ENCODE data around the gene ZNF385D.

The ZNF385D gene

GRCh38 chr3:21665444-21666100, 85.4 kb downstream of the ZNF385D start:
- Histone ChIP-seq H3K27ac (ENCODE audit: low read length) (no peak overlapping the region), H3K4me3 (ENCODE audit: low read depth in 1 of 2, low read length in 2 of 2) (no peak overlapping the region), H2AFZ (ENCODE audit: low read depth, low read length) (no peak overlapping the region), H3K36me3 (ENCODE audit: insufficient read depth, low read length) (no peaks in the 10 kb centered on the region), H3K9me3 (ENCODE audit: insufficient read depth, low read length, severe bottlenecking) (no peaks in the 10 kb centered on the region), H3K27me3 (ENCODE audit: insufficient read depth, low read length, poor library complexity) (no peaks in the 10 kb centered on the region), H3K4me2 (ENCODE audit: insufficient read depth, low read length) (no peak overlapping the region), H3K79me2 (ENCODE audit: insufficient read depth, low read length) (no peaks in the 10 kb centered on the region), H4K20me1 (ENCODE audit: insufficient read depth, low read length) (no peaks in the 10 kb centered on the region), H3K9ac (ENCODE audit: low read depth, low read length) (no peak overlapping the region), H3K4me1 (ENCODE audit: insufficient read depth, low read length) (no peaks in the 10 kb centered on the region)
- ATAC-seq (ENCODE audit: insufficient read depth, low read depth), result no peak
- DNase-seq, result no peak
- TF ChIP-seq EZH2 (IDR thresholded peaks at IDR 0.05; ENCODE audit: borderline replicate concordance, low read depth, low read length, severe bottlenecking), result no peak
- TF ChIP-seq CTCF (IDR thresholded peaks at IDR 0.05; ENCODE audit: borderline replicate concordance, extremely low read depth, low read length, poor library complexity, severe bottlenecking), result no peak

- DNase-seq (no peak), ATAC-seq (ENCODE audit: insufficient read depth, low read depth) (no peak)
- TF ChIP-seq EZH2 (IDR thresholded peaks at IDR 0.05; ENCODE audit: borderline replicate concordance, low read depth, low read length, severe bottlenecking), result no peak
- TF ChIP-seq CTCF (IDR thresholded peaks at IDR 0.05; ENCODE audit: borderline replicate concordance, extremely low read depth, low read length, poor library complexity, severe bottlenecking), result no peak
Measured at GRCh38 chr3:21664996-21665395, 86.0 kb downstream of the ZNF385D start.

GRCh38 chr3:21662403-21662802, 88.6 kb downstream of the ZNF385D start:
- Histone ChIP-seq H3K36me3 (ENCODE audit: insufficient read depth, low read length) (no peaks in the 10 kb centered on the region), H2AFZ (ENCODE audit: low read depth, low read length) (no peak overlapping the region), H3K27me3 (ENCODE audit: insufficient read depth, low read length, poor library complexity) (no peaks in the 10 kb centered on the region), H3K27ac (ENCODE audit: low read length) (no peak overlapping the region), H3K4me1 (ENCODE audit: insufficient read depth, low read length) (no peaks in the 10 kb centered on the region), H3K4me2 (ENCODE audit: insufficient read depth, low read length) (no peak overlapping the region), H3K9ac (ENCODE audit: low read depth, low read length) (no peak overlapping the region), H3K9me3 (ENCODE audit: insufficient read depth, low read length, severe bottlenecking) (no peaks in the 10 kb centered on the region), H4K20me1 (ENCODE audit: insufficient read depth, low read length) (no peaks in the 10 kb centered on the region), H3K4me3 (ENCODE audit: low read depth in 1 of 2, low read length in 2 of 2) (no peak overlapping the region), H3K79me2 (ENCODE audit: insufficient read depth, low read length) (no peaks in the 10 kb centered on the region)
- ATAC-seq (ENCODE audit: insufficient read depth, low read depth), result no peak
- no peak for TF ChIP-seq EZH2 (IDR thresholded peaks at IDR 0.05; ENCODE audit: borderline replicate concordance, low read depth, low read length, severe bottlenecking)
- TF ChIP-seq CTCF (IDR thresholded peaks at IDR 0.05; ENCODE audit: borderline replicate concordance, extremely low read depth, low read length, poor library complexity, severe bottlenecking), result no peak
- DNase-seq, result no peak

More at GRCh38 chr3:21664996-21665395, 86.0 kb downstream of the ZNF385D start:
- Histone ChIP-seq H3K27ac (ENCODE audit: low read length) (no peak overlapping the region), H2AFZ (ENCODE audit: low read depth, low read length) (no peak overlapping the region), H3K9me3 (ENCODE audit: insufficient read depth, low read length, severe bottlenecking) (no peaks in the 10 kb centered on the region), H3K4me3 (ENCODE audit: low read depth in 1 of 2, low read length in 2 of 2) (no peak overlapping the region), H3K27me3 (ENCODE audit: insufficient read depth, low read length, poor library complexity) (no peaks in the 10 kb centered on the region), H3K36me3 (ENCODE audit: insufficient read depth, low read length) (no peaks in the 10 kb centered on the region), H3K4me2 (ENCODE audit: insufficient read depth, low read length) (no peak overlapping the region), H3K79me2 (ENCODE audit: insufficient read depth, low read length) (no peaks in the 10 kb centered on the region), H3K9ac (ENCODE audit: low read depth, low read length) (no peak overlapping the region), H3K4me1 (ENCODE audit: insufficient read depth, low read length) (no peaks in the 10 kb centered on the region), H4K20me1 (ENCODE audit: insufficient read depth, low read length) (no peaks in the 10 kb centered on the region)
